HuH-7.5 (cell line): ENCODE results near the gene BBS9.
"Not testable (repeated sequence)": the region's sequence is repeated elsewhere in the genome, so short reads cannot be mapped to it uniquely, and the experiment has no call there.

Source experiments
- DNase-seq: peaks from one replicate; pipeline ENCODE4 v3.0.0; 2011; ENCODE audit warnings: low spot score

BBS9 gene

GRCh38 chr7:33195264-33195663 lies 65.9 kb downstream of the BBS9 start:
- no peak for DNase-seq

GRCh38 chr7:33196221-33196620 lies 66.9 kb downstream of the BBS9 start:
- DNase-seq, result no peak

GRCh38 chr7:33200282-33200681 lies 70.9 kb downstream of the BBS9 start:
- DNase-seq, result no peak

- no peak for DNase-seq
These were observed 72.5 kb downstream of the BBS9 start for GRCh38 chr7:33201821-33202220.

GRCh38 chr7:33210958-33211357 lies 81.6 kb downstream of the BBS9 start:
- DNase-seq, result no peak

GRCh38 chr7:33212144-33212543 lies 82.8 kb downstream of the BBS9 start:
- DNase-seq, result no peak

- no peak for DNase-seq
These were observed 86.6 kb downstream of the BBS9 start for GRCh38 chr7:33215992-33216391.

GRCh38 chr7:33217595-33217994 lies 88.2 kb downstream of the BBS9 start:
- no peak for DNase-seq

GRCh38 chr7:33218841-33219535 lies 89.6 kb downstream of the BBS9 start:
- DNase-seq, result not testable (repeated sequence)

- no peak for DNase-seq
These were observed 90.9 kb downstream of the BBS9 start for GRCh38 chr7:33220231-33220630.

GRCh38 chr7:33221390-33221789 lies 92.0 kb downstream of the BBS9 start:
- no peak for DNase-seq

GRCh38 chr7:33232632-33233145 lies 103.3 kb downstream of the BBS9 start:
- no peak for DNase-seq

- no peak for DNase-seq
These were observed 104.3 kb downstream of the BBS9 start for GRCh38 chr7:33233659-33234058.

GRCh38 chr7:33237036-33237435 lies 107.7 kb downstream of the BBS9 start:
- no peak for DNase-seq

GRCh38 chr7:33243319-33243881 lies 114.0 kb downstream of the BBS9 start:
- DNase-seq, result peak; percentile 12

GRCh38 chr7:33248671-33249070 lies 119.3 kb downstream of the BBS9 start:
- DNase-seq, result no peak

GRCh38 chr7:33250421-33250871 lies 121.1 kb downstream of the BBS9 start:
- no peak for DNase-seq

- DNase-seq, result no peak
These were observed 121.9 kb downstream of the BBS9 start for GRCh38 chr7:33251301-33251700.

- no peak for DNase-seq
These were observed 129.2 kb downstream of the BBS9 start for GRCh38 chr7:33258491-33258951.

GRCh38 chr7:33261585-33261984 lies 132.2 kb downstream of the BBS9 start:
- no peak for DNase-seq

GRCh38 chr7:33262476-33262875 lies 133.1 kb downstream of the BBS9 start:
- no peak for DNase-seq

- not testable (repeated sequence) for DNase-seq
These were observed 142.5 kb downstream of the BBS9 start for GRCh38 chr7:33271839-33272371.

GRCh38 chr7:33273356-33273755 lies 144.0 kb downstream of the BBS9 start:
- DNase-seq, result no peak
